ENCODE data around the gene RPL27A.

RPL27A gene

DNA sequence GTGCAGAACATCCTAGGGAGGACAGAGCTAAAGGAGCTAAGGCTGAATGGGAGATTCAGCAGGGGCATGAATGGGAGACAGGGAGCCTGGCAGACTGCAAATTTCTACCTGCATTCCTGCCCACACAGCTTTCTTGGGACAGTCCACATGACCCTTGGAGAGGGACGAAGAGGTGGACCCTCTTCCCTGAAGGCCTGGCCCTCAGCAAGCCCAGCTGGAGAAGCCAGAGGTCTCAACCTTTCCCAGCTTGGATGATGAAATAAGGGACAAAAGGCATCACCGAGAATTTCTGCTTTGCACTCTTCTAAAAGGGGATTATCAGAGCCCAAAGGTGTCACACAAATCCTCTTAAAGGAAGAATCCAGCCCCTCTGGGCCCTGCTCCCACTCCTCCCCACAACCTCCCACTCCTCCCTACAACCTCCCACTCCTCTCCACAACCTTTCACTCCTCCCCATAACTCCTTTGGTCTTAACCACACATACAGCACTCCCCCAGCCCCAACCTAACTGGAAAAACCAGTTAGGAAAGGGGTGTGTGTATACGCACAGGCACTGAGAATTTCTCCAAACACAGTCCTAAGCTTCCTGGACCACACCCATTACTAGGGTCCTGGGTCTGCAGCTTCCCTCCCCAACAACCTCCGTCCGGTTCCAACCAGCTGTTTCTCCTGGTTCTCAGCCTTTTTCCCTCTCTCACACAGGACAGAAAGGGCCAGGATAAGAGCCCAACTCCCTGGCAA, 38.4 kb downstream of the RPL27A start:
- DNase-seq (ENCODE audit: low spot score) (no peak), FAIRE-seq (no peak)

DNA sequence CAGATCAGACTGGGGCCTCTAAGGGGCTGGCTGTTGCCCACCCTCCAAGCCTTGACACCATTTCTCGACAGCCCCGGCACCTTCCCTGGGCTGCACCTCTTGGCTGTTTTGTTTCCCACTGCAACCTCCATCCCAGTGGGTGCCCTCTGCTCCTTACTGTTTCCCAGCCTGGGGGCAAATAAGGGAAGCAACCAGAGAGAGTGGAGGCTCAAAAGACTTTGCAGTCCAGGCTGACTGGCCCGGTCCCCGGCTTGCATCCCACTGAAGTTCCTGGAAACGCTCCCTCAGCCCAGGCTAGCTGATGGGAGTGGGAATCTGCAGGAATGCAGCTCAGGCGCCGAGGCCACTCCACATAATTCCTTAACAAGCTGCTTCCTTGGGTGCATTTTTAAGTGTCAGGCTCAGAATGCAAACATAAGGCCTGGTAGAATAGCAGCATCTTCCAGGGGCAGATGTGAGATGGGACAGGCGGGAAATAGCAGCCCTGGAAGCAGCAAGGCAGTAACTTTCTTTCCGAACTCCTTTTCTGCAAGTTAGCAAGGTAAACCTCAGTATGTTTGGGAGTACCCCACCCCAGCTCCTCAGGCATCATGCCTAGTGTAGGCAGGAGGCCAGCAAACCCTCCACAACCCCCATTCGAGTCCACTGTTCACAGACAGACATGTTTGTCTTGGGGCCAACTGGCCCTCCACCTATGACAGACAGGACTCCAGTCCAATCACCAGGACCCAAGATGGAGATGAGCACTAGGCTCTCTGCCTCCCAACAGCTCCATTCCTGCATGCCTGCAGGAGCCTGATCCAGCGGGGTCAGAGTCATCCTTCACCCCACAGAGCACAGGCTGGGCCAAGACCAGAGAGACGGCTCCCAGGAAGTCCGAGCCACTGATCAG, 39.3 kb downstream of the RPL27A start:
- DNase-seq (ENCODE audit: low spot score) (no peak), FAIRE-seq (no peak)

DNA sequence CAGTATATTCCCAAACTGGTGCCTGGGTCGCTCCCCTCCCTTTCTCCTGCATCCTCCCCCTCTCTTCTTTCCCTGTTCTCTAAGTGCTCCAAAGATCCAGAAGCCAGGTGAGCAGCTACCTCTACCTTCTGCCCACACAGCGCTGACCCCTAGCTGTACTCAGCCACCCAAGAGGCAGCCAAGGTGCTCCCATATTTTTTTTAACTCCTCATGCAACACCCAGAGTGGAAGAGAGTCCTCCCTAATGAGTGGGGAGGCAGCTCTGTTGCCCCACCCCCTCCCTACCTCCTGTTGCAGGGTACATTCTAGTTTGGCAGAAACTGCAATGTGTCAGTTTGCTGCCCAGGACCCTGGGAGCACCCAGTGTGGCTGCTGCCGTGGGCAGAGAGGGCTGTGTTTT, 40.2 kb downstream of the RPL27A start:
- DNase-seq (ENCODE audit: low spot score) (no peak), FAIRE-seq (no peak)

GRCh38 chr11:8723711-8724110, 41.1 kb downstream of the RPL27A start:
- FAIRE-seq (no peak), DNase-seq (ENCODE audit: low spot score) (no peak)

DNA sequence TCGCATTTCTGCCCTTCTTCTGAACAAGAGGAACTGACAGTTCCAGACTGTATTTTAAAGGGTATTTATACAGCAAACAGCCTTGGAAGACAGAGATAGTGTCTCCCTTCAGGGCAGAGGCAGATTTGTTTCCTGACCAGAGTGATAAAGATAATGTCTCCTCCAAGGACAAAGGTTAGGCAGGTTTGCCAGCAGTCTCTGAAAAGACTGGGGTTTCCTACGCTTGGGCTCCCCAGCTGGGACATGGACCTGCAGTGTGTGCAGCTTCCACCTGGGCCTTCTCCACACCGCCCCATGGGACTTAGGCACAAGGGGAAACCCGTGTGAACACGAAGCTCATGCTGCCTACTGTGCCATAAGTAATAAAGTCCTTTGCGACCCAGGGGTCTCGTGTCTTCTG, 42.1 kb downstream of the RPL27A start:
- DNase-seq (ENCODE audit: low spot score) (no peak), FAIRE-seq (no peak)

- no peak for FAIRE-seq
These were observed 43.8 kb downstream of the RPL27A start for GRCh38 chr11:8726395-8726794.

DNA sequence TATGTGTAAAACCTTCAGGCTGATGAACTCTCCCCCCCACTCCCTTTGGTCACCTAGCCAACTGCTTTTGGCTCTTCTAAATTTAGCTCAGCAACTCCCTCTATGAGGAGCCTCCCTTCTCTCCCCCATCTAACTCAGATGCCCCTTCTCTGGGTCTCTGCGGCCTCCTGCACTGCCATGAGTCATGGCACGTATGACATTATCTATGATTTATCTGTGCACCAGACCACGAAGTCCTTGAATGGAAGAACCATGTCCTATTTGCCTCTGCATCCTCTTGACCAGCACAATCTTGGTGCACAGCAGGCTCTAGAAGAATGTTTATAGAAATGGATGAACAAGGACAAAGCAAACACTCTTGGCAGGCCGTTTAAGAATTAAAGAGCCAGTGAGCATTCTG, 46.0 kb downstream of the RPL27A start:
- FAIRE-seq: peak; percentile 77
- DNase-seq (ENCODE audit: low spot score): peak; percentile 81

More at GRCh38 chr11:8726395-8726794, 43.8 kb downstream of the RPL27A start:
- DNase-seq (ENCODE audit: low spot score): no peak

- FAIRE-seq (no peak), DNase-seq (ENCODE audit: low spot score) (no peak)
These were observed 46.5 kb downstream of the RPL27A start for GRCh38 chr11:8729067-8729466.

GRCh38 chr11:8729837-8730696, 47.5 kb downstream of the RPL27A start:
- DNase-seq (ENCODE audit: low spot score) (no peak), FAIRE-seq (no peak)

- DNase-seq (ENCODE audit: low spot score) (no peak), FAIRE-seq (no peak)
These were observed 48.1 kb downstream of the RPL27A start for GRCh38 chr11:8730697-8731020.

DNA sequence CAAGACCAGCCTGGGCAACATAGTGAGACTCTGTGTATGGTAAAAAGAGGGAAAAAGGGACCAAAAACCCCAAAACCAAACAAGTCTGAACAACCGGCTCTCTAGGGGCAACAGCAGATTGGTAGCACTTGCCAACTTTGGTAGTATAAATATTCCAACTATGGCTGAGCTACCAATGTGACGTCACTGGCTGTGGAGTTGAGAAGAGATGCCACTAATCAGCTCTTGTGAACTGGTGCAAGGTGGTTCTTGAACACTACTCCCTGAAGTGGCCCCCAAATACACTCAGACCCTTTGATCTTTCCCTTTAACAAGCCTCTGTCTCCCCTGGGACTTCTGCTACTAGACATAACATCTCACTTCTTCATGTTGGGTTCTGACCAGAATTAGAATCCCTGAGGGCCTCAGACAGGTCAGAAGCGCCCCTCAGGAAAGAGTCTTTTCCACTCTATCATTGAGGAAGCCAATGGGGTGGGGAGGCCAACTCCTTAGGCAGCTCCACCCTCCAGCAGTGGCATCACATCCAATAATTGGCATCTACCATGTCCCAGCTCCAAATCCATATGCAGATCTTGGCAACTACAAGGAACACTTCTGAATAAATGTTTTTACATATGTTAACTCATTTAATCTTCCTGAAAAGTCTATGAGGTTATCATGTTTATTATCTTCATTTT, 49.2 kb downstream of the RPL27A start:
- DNase-seq (ENCODE audit: low spot score): no peak
- no peak for FAIRE-seq

GRCh38 chr11:8732324-8732670, 49.7 kb downstream of the RPL27A start:
- FAIRE-seq (no peak), DNase-seq (ENCODE audit: low spot score) (no peak)

- peak; percentile 70 for FAIRE-seq
- peak; percentile 68 for DNase-seq (ENCODE audit: low spot score)
These were observed 50.2 kb downstream of the RPL27A start for GRCh38 chr11:8732748-8733241.

DNA sequence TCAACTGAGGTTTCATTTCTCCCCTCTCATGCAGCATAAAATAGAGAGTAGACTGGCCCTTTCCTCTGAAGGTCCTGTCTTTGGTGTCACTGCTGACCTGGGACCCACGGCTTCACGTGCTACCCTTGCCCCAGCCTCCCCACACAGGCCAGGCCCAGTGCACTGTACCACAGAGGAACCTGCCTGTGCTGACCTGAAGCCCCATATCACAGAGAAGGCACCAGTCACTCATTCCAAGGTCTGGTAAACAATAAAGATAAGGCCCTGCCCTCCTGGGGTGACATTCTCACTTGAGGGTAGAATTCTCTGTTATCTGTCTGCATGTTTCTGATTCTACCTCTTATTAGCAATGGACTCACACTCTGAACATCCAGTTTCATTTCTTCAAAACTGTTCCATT, 51.3 kb downstream of the RPL27A start:
- no peak for DNase-seq (ENCODE audit: low spot score)
- FAIRE-seq: no peak

DNA sequence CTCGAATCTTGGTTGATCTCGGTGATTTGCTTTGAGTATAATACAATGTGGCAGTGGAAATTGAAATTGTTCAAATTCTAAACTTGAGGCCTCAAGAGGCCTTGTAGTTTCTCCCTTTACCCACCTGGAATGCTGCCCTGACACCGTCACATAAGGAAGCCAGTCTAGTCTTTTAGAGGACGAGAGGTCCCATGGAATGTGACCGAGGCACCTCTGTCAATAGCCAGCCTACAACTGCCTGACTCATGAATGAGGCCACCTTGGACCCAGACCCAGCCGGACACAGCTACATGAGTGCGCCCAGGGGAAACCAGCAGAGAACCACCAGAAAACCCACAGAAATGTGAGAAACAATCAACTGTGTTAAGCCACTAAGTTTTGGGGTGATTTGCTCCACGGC, 52.5 kb downstream of the RPL27A start:
- no peak for FAIRE-seq
- no peak for DNase-seq (ENCODE audit: low spot score)

DNA sequence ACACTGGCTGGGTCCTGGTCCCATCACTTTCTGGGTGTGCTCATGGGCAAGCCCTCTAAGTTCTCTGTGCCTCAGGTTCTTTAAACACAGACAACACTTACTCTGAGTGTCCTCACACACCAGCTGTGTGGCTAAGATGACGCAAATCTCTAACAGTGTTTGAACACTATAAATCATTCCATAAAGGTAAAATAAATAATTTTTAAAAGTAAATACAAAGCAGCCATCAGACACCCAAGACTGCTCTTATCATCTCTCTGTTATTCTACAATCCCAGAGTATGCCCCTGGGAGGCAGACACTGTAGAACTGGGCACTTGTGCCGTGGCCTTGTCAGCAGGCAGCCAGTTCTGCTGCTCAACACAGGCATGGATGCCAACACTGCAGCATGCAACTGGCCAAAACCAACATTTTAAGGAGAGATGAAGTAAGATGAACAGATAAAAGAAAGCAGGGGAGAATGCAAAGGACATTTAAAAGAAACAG, 56.8 kb downstream of the RPL27A start:
- no peak for DNase-seq (ENCODE audit: low spot score)
- FAIRE-seq: no peak
